ENCODE results near the gene SLC7A6.

Gene SLC7A6

DNA sequence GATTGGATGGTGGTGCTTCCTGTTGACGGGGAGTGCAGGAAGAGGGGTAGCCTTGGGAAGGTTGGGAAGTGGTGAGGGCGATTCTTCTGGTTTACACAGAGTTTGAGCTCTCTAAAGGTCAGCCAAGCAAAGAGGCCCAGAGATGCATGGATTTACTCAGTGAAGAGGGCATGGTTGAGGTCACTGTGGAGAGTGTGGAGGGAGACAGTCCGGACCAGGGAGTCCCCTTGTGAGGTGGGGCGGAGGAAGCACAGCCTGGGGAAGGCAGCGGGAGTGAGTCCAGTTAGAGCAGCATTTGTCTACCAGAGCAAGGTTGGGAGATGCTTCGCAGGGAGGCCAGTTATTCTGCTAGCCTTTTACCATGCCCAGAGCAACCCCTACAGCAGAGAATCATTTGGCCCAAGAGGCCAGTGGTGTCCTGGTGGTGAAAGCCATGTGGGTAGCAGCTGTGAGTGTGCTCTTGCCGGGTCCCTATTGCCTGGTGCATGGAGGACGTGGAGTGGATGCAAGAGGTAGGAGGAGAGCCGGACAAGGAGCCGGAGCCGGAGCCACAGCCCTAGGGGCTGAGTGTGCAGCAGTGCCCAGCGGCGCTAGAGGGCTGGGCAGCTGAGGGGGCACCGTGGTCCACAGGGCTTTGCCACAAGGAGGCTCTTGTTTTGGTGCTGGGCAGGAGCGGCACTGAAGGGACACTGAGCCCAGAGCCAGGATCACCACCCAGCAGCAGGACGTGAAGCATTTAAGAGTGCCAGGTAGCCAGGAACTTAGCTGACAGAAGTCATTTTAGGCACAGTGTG, 74.2 kb downstream of the SLC7A6 start:
- TF ChIP-seq, protein P1, sequence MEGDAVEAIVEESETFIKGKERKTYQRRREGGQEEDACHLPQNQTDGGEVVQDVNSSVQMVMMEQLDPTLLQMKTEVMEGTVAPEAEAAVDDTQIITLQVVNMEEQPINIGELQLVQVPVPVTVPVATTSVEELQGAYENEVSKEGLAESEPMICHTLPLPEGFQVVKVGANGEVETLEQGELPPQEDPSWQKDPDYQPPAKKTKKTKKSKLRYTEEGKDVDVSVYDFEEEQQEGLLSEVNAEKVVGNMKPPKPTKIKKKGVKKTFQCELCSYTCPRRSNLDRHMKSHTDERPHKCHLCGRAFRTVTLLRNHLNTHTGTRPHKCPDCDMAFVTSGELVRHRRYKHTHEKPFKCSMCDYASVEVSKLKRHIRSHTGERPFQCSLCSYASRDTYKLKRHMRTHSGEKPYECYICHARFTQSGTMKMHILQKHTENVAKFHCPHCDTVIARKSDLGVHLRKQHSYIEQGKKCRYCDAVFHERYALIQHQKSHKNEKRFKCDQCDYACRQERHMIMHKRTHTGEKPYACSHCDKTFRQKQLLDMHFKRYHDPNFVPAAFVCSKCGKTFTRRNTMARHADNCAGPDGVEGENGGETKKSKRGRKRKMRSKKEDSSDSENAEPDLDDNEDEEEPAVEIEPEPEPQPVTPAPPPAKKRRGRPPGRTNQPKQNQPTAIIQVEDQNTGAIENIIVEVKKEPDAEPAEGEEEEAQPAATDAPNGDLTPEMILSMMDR (IDR thresholded peaks at IDR 0.05; ENCODE audit: control extremely low read depth, extremely low read depth, low read depth, missing control alignments), result no peak
- CTCF ChIA-PET, result interaction anchor here (1.3 to 31.6 kb wide), 5 partner anchors 10 to 81 kb away, joined by 3 to 619 read pairs (median 6); partner anchors contain the start of gene SLC7A6
- POLR2A ChIA-PET, result no interaction called here
- DNase-seq (ENCODE audit: extremely low spot score), result no peak

DNA sequence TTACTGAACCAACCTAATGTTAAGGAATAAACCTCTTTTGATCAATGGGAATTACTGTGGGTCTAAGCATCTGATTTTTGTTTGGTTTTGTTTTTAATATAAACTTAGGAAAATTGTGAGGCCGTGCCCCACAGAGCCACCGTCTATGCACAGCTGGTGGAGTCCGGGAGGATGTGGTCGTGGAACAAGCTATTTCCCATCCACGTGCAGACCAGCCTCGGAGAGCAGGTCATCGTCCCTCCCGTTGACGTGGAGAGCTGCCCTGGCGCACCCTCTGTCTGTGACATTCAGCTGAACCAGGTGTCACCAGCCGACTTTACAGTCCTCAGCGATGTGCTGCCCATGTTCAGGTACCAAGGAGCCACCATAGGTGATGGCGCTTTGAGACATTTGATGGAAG, 74.9 kb downstream of the SLC7A6 start:
- no peak for DNase-seq (ENCODE audit: extremely low spot score)
- ChIA-PET CTCF (interaction anchor here (0.8 to 31.6 kb wide), 5 partner anchors 10 to 818 kb away, joined by 3 to 619 read pairs (median 3); partner anchors contain the start of gene SLC7A6), POLR2A (interaction anchor here (0.9 to 1.0 kb wide), 2 partner anchors 15 to 23 kb away, joined by 3 read pairs; no protein-coding TSS in a partner anchor)
- TF ChIP-seq, protein P1 (IDR thresholded peaks at IDR 0.05; ENCODE audit: control extremely low read depth, extremely low read depth, low read depth, missing control alignments), result no peak

DNA sequence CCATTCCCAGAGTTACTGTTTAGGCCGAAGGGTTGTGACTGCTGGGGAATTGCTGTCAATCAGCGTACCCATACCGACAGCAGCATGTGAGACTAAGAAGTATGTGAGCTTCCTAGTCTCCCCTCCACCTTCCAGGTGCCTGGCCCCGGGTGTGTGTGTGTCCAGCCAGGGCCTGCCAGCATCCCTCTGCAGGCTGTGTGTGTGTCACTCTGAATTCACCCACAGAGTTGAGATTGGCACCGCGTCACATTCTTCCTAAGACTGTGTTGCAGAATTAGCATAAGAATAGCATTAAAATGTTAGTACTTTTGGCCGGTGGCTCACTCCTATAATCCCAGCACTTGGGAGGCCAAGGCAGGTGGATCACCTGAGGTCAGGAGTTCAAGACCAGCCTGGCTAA, 78.3 kb downstream of the SLC7A6 start:
- TF ChIP-seq, protein P1 (IDR thresholded peaks at IDR 0.05; ENCODE audit: control extremely low read depth, extremely low read depth, low read depth, missing control alignments), result no peak
- ChIA-PET CTCF (interaction anchor here (1.3 to 31.6 kb wide), 4 partner anchors 10 to 86 kb away, joined by 3 to 619 read pairs (median 7); partner anchors contain the start of gene SLC7A6), POLR2A (no interaction called here)
- no peak for DNase-seq (ENCODE audit: extremely low spot score)

DNA sequence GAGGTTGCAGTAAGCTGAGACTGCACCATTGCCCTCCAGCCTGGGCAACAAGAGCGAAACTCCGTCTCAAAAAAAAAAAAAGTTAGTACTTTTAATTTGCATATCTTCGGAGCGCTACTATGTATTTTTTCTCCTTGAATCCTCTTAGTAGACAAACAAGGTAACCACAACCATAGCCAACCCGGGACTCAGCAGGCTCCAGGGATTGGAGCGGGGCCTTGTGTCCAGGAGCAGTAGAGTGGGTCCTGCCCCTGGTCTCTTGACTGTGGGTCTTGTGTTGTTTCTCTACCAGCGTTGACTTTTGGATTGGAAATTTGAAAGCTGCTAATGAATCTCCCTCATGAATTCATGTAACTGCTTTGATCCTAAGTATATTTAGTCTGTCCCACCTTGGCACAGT, 78.8 kb downstream of the SLC7A6 start:
- TF ChIP-seq, protein P1 (IDR thresholded peaks at IDR 0.05; ENCODE audit: control extremely low read depth, extremely low read depth, low read depth, missing control alignments), result no peak
- ChIA-PET CTCF (interaction anchor here (1.3 to 31.6 kb wide), 4 partner anchors 9 to 86 kb away, joined by 3 to 619 read pairs (median 7); partner anchors contain the start of gene SLC7A6), POLR2A (no interaction called here)
- no peak for DNase-seq (ENCODE audit: extremely low spot score)

DNA sequence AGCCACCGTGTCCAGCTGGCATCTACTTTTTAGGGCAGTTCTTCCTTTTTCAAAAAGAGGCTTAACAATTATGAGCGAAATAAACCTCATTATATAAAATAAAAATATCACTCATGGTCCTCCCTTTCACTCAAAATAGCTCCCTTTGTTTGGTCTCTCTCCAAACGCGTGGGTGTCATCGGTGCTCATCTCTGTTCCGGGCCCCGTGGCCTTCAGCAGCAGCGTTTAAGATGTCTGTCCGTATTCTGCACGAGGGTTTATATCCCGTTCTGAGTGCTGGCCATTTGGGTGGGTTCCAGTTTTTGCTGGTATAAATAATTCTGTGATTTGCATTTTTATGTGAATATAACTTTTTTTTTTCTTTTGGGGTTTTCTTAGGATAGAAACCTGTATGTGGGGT, 79.9 kb downstream of the SLC7A6 start:
- ChIA-PET CTCF (interaction anchor here (0.7 to 31.6 kb wide), 5 partner anchors 9 to 87 kb away, joined by 3 to 619 read pairs (median 4); partner anchors contain the start of gene SLC7A6), POLR2A (interaction anchor here (0.6 kb wide), 1 partner anchor 201 kb away, joined by 3 read pairs; no protein-coding TSS in a partner anchor)
- TF ChIP-seq, protein P1 (IDR thresholded peaks at IDR 0.05; ENCODE audit: control extremely low read depth, extremely low read depth, low read depth, missing control alignments), result no peak
- no peak for DNase-seq (ENCODE audit: extremely low spot score)

DNA sequence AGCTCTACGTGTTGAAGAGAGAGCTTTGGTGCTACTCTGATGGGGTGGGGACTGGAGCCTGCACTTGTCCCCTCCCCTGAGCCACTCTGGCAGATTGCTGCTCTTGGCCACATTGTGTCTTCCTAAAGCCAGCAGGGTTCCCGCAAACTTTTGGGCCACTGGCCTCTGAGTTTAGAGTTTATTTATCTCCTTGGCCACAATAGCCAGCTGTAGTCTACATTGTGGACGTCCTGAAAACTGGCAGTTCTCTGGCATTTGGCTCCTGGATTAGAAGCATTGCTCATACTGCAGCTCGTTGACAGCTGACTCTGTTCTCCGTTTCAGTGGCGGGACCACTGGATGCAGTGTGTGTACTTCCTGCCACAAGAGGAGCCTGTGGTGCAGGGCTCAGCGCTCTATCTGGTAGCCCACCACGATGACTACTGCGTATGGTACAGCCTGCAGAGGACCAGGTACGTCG, 81.1 kb downstream of the SLC7A6 start:
- ChIA-PET CTCF (interaction anchor here (1.3 to 31.6 kb wide), 2 partner anchors 88 to 165 kb away, joined by 3 to 619 read pairs; partner anchors contain the start of gene SLC7A6), POLR2A (interaction anchor here (0.7 kb wide), 1 partner anchor 1259 kb away, joined by 4 read pairs; no protein-coding TSS in a partner anchor)
- no peak for DNase-seq (ENCODE audit: extremely low spot score)
- TF ChIP-seq, protein P1 (IDR thresholded peaks at IDR 0.05; ENCODE audit: control extremely low read depth, extremely low read depth, low read depth, missing control alignments), result no peak

All from GM10248 (cell line).